Stomach (tissue), 9 donors: ENCODE data around the gene ECI1. TPM values are rescaled to one million over a fixed set of nuclear protein-coding genes. Genes with fewer than 3 reads are reported as not detected.

Source experiments
- DNase-seq, 2 donors: peaks; one replicate each; pipeline versions ENCODE4 v3.0.0 to v3.0.0-alpha.2; 2013 to 2019
- H3K27ac ChIP-seq, 5 donors: fragments of 200-600 bp in 4 of 5; sonication (generic) in 4 of 5; one replicate each; pipeline ENCODE4 v1.5.1; 2013 to 2019; ENCODE audit warnings: mild to moderate bottlenecking in 1 of 5, moderate library complexity in 1 of 5
- H3K27me3 ChIP-seq, 3 donors: fragments of 200-600 bp; sonication (generic); one replicate each; pipeline ENCODE4 v1.5.1; 2017 to 2019; ENCODE audit warnings: mixed run types in 1 of 3
- H3K36me3 ChIP-seq, 4 donors: fragments of 200-600 bp; sonication (generic); 1 replicate in 3 of 4; 2 replicates in 1 of 4; pipeline ENCODE4 v1.5.1; 2016 to 2019
- H3K4me1 ChIP-seq, 4 donors: fragments of 200-600 bp; sonication (generic); one replicate each; pipeline ENCODE4 v1.5.1; 2016 to 2019
- H3K4me3 ChIP-seq, 4 donors: fragments of 200-600 bp; sonication (generic) in 3 of 4; one replicate each; pipeline ENCODE4 v1.5.1; 2016 to 2019; ENCODE audit warnings: mild to moderate bottlenecking in 1 of 4
- H3K9me3 ChIP-seq, 4 donors: fragments of 200-600 bp; sonication (generic); one replicate each; pipeline ENCODE4 v1.5.1; 2016 to 2019
- EP300 ChIP-seq: sonication (generic); formaldehyde crosslinking; IDR thresholded peaks from one replicate; pipeline ENCODE4 v1.6.1; 2017; ENCODE audit warnings: antibody characterized with exemption
- POLR2A ChIP-seq, 4 donors: fragments of 450-650 bp; IDR thresholded peaks; one replicate each; pipeline ENCODE4 v1.6.1; 2016; ENCODE audit warnings: antibody characterized with exemption in 4 of 4, control low read depth in 2 of 4, mild to moderate bottlenecking in 1 of 4, moderate library complexity in 1 of 4
- POLR2AphosphoS5 ChIP-seq, 3 donors: sonication (generic); formaldehyde crosslinking; IDR thresholded peaks; one replicate each; pipeline ENCODE4 v1.6.1; 2016; ENCODE audit warnings: antibody characterized with exemption in 3 of 3
- WGBS, 5 donors: extraction: QIAGEN DNeasy Blood & Tissue Kit in 3 of 5; methylation state at CpG; one replicate each; pipeline versions ENCODE4 v1.1.5 to v1.1.7; 2013 to 2018; 5-methylcytosine and 5-hydroxymethylcytosine counted together
- intact Hi-C: fragments of 100-400 bp; cut with DNase I; formaldehyde crosslinking; loops from one replicate; pipeline ENCODE4 v1.15.1; 2023; ENCODE audit warnings: low total_unique reads
- polyA plus RNA-seq, 3 donors: library from polyadenylated mRNA; stranded (reverse); fragments of 200-250 nt; gene quantifications; one replicate each; pipeline ENCODE4 v1.2.3, GENCODE V29; 2013
- total RNA-seq, 5 donors: library from RNA; depleted of rRNA; stranded (reverse); fragments of >200 nt; gene quantifications; one replicate each; pipeline versions ENCODE4 v1.1.0 to v1.2.3, GENCODE V29; 2014 to 2016
- TF ChIP-seq, protein P1 (sequence below), 7 experiments: fragments of 450-650 bp in 4 of 7; fragments of 200-600 bp in 3 of 7; sonication (generic) in 3 of 7; IDR thresholded peaks; one replicate each; pipeline ENCODE4 v1.5.1; 2016 to 2019; ENCODE audit warnings: antibody characterized with exemption in 7 of 7, control low read depth in 2 of 7, mild to moderate bottlenecking in 1 of 7
- donor health status: healthy with polysubstance abuse.
- donor health status: Bipolar disorder and iron deficiency.
- donor health status: healthy.

ECI1 gene
- total and polyA plus RNA-seq, 8 donors, result 20.4 to 234 (median 107) TPM

- Histone ChIP-seq H3K27ac (no peak overlapping the region), H3K27me3 (no peaks in the 10 kb centered on the region), H3K36me3 (peaks cover 0 to 37% (median 20%) of the 10 kb centered on the region in 4 donors), H3K9me3 (no peaks in the 10 kb centered on the region), H3K4me3 (no peak overlapping the region), H3K4me1 (peaks cover 0 to 5% (median 0%) of the 10 kb centered on the region in 4 donors)
- intact Hi-C loops, result no loop called here
- WGBS, 5 donors, result 72 to 80% (median 77%) methylated on average over 26 of the region's 26 CpGs
- DNase-seq, result no peak
- TF ChIP-seq EP300 (no peak), POLR2AphosphoS5 (IDR thresholded peaks at IDR 0.05) (no peak), POLR2A (IDR thresholded peaks at IDR 0.05) (no peak)
- TF ChIP-seq, protein P1, sequence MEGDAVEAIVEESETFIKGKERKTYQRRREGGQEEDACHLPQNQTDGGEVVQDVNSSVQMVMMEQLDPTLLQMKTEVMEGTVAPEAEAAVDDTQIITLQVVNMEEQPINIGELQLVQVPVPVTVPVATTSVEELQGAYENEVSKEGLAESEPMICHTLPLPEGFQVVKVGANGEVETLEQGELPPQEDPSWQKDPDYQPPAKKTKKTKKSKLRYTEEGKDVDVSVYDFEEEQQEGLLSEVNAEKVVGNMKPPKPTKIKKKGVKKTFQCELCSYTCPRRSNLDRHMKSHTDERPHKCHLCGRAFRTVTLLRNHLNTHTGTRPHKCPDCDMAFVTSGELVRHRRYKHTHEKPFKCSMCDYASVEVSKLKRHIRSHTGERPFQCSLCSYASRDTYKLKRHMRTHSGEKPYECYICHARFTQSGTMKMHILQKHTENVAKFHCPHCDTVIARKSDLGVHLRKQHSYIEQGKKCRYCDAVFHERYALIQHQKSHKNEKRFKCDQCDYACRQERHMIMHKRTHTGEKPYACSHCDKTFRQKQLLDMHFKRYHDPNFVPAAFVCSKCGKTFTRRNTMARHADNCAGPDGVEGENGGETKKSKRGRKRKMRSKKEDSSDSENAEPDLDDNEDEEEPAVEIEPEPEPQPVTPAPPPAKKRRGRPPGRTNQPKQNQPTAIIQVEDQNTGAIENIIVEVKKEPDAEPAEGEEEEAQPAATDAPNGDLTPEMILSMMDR (IDR thresholded peaks at IDR 0.05), result no peak
Observed at GRCh38 chr16:2276368-2277195, 25.2 kb upstream of the ECI1 start.

DNA sequence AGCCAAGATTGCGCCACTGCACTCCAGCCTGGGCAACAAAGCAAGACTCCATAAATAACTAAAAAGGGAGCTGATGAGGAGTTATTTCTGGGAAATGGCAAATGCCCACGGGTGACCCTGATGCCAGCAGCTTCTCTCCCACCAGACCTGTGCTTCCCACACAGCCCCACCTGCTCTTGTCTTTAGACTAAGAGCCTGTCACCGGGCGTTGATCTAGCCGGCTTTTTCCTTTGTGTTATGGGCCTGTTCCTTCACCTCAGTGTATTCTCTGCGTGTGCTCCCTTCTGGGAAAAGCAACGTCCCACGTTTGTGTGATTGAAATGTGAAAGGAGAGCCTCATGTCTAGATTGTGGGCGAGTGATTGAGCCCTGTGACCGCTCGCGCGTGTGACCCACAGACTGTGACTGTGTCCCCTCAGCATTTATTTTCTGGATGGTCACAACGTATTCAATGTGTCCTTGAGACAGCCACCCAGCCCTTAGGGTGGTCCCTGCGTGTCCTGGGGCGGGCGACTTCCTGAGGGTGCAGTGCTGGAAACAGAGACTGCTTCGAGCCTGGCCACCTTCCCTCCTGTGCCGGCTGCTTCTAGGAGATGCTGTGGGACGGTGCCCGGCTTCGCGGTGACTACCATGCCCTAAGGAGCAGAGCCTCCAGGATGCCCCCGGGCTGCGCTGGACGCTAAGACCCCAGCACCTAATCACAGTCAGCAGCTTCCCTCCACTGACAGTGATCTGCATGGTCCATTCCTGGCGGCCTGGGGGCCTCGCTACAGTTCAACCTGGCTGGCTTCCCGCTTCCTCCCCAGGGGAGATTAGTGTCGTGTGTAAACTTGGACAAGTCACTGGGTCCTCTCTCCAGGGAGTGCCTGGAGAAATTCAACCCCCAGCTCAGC, 24.3 kb upstream of the ECI1 start:
- intact Hi-C loops, result no loop called here
- Histone ChIP-seq H3K4me1 (peaks cover 0 to 14% (median 0%) of the 10 kb centered on the region in 4 donors), H3K27me3 (no peaks in the 10 kb centered on the region), H3K36me3 (peaks cover 0 to 31% (median 16%) of the 10 kb centered on the region in 4 donors), H3K27ac (no peak overlapping the region), H3K4me3 (no peak overlapping the region), H3K9me3 (no peaks in the 10 kb centered on the region)
- TF ChIP-seq POLR2A (IDR thresholded peaks at IDR 0.05) (no peak), EP300 (no peak), POLR2AphosphoS5 (IDR thresholded peaks at IDR 0.05) (no peak)
- TF ChIP-seq, protein P1 (IDR thresholded peaks at IDR 0.05), result no peak
- no peak for DNase-seq
- WGBS, 5 donors, result 72 to 74% (median 73%) methylated on average over 24 to 30 of the region's 30 CpGs

GRCh38 chr16:2273931-2274330, 22.5 kb upstream of the ECI1 start:
- WGBS, 5 donors, result 80 to 88% (median 84%) methylated on average over 8 to 10 of the region's 10 CpGs
- TF ChIP-seq POLR2AphosphoS5 (IDR thresholded peaks at IDR 0.05), result no peak
- TF ChIP-seq EP300, result no peak
- TF ChIP-seq, protein P1 (IDR thresholded peaks at IDR 0.05), result no peak
- no peak for TF ChIP-seq POLR2A (IDR thresholded peaks at IDR 0.05)
- peaks cover 0 to 22% (median 12%) of the 10 kb centered on the region in 4 donors for H3K36me3 ChIP-seq
- H3K4me1 ChIP-seq, result peaks cover 9 to 32% (median 13%) of the 10 kb centered on the region in 4 donors
- no peak for DNase-seq
- no peaks in the 10 kb centered on the region for H3K27me3 ChIP-seq
- no peak overlapping the region for H3K27ac ChIP-seq
- no peaks in the 10 kb centered on the region for H3K9me3 ChIP-seq
- H3K4me3 ChIP-seq, result no peak overlapping the region
- intact Hi-C loops, result no loop called here

DNA sequence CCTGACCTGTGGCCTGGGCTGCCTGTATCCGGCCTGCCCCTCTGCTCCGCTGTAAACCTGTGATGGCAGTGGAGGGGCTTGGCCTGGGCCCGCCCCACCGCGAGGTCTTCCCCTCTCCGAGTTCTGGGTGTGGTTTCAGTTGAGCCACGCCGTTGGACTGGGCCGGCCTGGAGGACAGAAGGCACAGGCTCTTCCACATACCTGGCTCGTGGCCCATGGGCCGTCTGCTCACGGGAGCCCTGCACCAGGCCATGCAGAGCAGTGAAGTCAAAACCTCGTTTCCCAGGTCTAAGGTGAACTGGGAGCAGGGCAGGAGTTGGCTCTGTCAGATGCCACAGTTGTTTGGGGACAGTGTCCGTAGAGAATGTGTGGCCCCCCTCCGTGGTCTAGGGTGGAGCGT, 22.1 kb upstream of the ECI1 start:
- no peak overlapping the region for H3K4me3 ChIP-seq
- intact Hi-C loops, result no loop called here
- TF ChIP-seq POLR2A (IDR thresholded peaks at IDR 0.05) (no peak), EP300 (no peak), POLR2AphosphoS5 (IDR thresholded peaks at IDR 0.05) (no peak)
- TF ChIP-seq, protein P1 (IDR thresholded peaks at IDR 0.05), result no peak
- no peaks in the 10 kb centered on the region for H3K27me3 ChIP-seq
- H3K27ac ChIP-seq, result no peak overlapping the region
- peaks cover 0 to 18% (median 12%) of the 10 kb centered on the region in 4 donors for H3K36me3 ChIP-seq
- peaks cover 9 to 36% (median 16%) of the 10 kb centered on the region in 4 donors for H3K4me1 ChIP-seq
- DNase-seq, result no peak
- 64 to 77% (median 73%) methylated on average over 16 of the region's 16 CpGs for WGBS, 5 donors
- no peaks in the 10 kb centered on the region for H3K9me3 ChIP-seq
